Rectal smooth muscle tissue (tissue), 1 donor: ENCODE data around the gene MC1R.
"Not testable (repeated sequence)": the region's sequence is repeated elsewhere in the genome, so short reads cannot be mapped to it uniquely, and the experiment has no call there.

Source experiments
- H3K27ac ChIP-seq: one replicate; pipeline ENCODE4 v1.7.0; 2013; ENCODE audit warnings: low read depth, low read length, inconsistent platforms
- H3K27me3 ChIP-seq: one replicate; pipeline ENCODE4 v1.7.0; 2013; ENCODE audit warnings: low read length; ENCODE audit not compliant: control insufficient read depth, insufficient read depth
- H3K36me3 ChIP-seq: one replicate; pipeline ENCODE4 v1.7.0; 2013; ENCODE audit warnings: low read length; ENCODE audit not compliant: control insufficient read depth, insufficient read depth
- H3K4me1 ChIP-seq: one replicate; pipeline ENCODE4 v1.7.0; 2013; ENCODE audit warnings: low read length; ENCODE audit not compliant: control insufficient read depth, insufficient read depth
- H3K4me3 ChIP-seq: one replicate; pipeline ENCODE4 v1.7.0; 2013; ENCODE audit warnings: low read length
- H3K9ac ChIP-seq: one replicate; pipeline ENCODE4 v1.7.0; 2013; ENCODE audit warnings: low read length

MC1R gene

GRCh38 chr16:89912143-89912542, 6.5 kb upstream of the MC1R start:
- peaks cover 9% of the 10 kb centered on the region for H3K36me3 ChIP-seq
- H3K27me3 ChIP-seq, result no peaks in the 10 kb centered on the region
- no peak overlapping the region for H3K4me3 ChIP-seq
- H3K27ac ChIP-seq, result no peak overlapping the region
- H3K9ac ChIP-seq, result no peak overlapping the region
- H3K4me1 ChIP-seq, result no peaks in the 10 kb centered on the region

DNA sequence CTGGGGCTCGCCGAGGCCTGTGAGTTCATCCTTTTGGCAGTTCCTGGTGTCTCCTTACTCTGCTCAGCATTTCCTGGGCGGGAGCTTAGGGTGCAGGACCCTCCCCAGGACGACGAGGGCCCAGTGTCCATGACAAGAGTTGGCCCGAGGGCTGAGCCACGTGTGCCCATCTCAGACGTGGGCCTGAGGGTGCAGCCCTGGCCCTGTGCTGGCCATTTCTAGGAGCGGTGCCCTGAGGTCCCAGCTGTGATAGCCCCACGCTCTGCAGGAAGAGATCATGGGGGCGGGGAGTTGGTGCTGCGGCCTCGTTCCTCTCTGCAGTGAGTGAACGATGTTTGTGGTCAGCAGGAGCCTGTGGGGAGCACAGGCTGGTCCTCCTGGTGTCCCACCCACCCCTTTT, 6.0 kb upstream of the MC1R start:
- H3K27me3 ChIP-seq, result no peaks in the 10 kb centered on the region
- peaks cover 1% of the 10 kb centered on the region for H3K4me1 ChIP-seq
- H3K27ac ChIP-seq, result no peak overlapping the region
- H3K9ac ChIP-seq, result no peak overlapping the region
- H3K36me3 ChIP-seq, result peaks cover 9% of the 10 kb centered on the region
- no peak overlapping the region for H3K4me3 ChIP-seq

DNA sequence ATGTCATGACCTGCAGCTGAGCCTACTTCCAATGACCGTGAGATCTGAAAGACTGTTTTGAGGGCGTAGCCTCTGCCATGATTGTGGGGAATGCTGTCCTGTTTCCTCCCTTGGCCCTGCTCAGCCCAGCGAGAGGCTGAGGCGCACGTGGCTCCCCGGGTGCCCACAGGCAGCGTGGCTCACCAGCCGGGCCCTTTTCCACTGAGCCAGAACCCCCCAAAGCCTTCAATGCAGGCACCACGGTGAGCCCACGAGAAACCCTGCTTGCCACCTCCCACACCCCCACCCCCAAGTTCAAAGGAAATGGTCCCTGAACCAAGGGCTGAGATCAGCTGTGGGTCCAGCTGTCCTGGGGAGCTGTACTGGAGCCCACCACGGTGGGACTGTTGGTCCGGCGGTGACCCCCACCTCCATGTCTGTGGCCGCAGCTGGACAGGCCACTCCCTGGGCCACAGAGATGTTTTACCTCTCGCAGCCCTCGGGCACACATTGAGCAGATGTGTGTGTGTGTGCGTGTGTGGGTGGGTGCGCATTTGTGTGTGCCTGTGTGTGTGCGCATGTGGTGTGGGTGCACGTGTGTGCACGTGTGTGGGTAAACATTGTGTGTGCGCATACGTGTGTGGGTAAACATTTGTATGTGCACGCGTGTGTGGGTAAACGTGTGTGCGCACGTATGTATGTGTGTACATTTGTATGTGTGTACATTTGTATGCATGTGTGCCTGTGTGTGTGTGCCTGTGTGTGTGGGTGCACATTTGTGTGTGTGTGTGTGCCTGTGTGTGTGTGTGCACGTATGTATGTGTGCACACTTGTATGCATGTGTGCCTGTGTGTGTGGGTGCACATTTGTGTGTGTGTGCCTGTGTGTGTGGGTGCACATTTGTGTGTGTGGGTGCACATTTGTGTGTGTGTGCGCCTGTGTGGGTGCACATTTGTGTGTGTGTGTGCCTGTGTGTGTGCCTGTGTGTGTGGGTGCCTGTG, 5.0 kb upstream of the MC1R start:
- peaks cover 10% of the 10 kb centered on the region for H3K4me1 ChIP-seq
- no peak overlapping the region for H3K9ac ChIP-seq
- no peak overlapping the region for H3K27ac ChIP-seq
- no peak overlapping the region for H3K4me3 ChIP-seq
- no peaks in the 10 kb centered on the region for H3K27me3 ChIP-seq
- peaks cover 8% of the 10 kb centered on the region for H3K36me3 ChIP-seq

DNA sequence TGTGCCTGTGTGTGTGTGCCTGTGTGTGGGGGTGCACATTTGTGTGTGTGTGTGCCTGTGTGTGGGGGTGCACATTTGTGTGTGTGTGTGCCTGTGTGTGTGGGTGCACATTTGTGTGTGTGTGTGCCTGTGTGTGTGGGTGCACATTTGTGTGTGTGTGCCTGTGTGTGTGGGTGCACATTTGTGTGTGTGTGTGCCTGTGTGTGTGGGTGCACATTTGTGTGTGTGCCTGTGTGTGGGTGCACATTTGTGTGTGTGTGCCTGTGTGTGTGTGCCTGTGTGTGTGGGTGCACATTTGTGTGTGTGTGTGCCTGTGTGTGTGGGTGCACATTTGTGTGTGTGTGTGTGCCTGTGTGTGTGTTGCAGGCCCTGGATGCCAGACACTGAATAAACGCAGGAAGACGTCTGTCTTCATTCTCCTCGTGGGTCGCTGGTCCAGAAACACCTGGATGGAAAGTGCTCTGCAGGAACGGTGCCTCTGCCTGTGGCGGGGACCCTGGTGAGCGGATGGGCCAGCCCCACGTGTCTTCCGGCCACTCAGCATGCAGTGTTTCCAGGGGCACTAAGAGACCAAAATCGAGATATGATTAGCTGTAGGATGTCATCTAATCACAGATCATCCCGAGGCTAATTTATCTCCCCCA, 3.9 kb upstream of the MC1R start:
- H3K4me1 ChIP-seq, result peaks cover 10% of the 10 kb centered on the region
- H3K4me3 ChIP-seq, H3K27me3 ChIP-seq, H3K9ac ChIP-seq, H3K27ac ChIP-seq, H3K36me3 ChIP-seq: not testable (repeated sequence)

DNA sequence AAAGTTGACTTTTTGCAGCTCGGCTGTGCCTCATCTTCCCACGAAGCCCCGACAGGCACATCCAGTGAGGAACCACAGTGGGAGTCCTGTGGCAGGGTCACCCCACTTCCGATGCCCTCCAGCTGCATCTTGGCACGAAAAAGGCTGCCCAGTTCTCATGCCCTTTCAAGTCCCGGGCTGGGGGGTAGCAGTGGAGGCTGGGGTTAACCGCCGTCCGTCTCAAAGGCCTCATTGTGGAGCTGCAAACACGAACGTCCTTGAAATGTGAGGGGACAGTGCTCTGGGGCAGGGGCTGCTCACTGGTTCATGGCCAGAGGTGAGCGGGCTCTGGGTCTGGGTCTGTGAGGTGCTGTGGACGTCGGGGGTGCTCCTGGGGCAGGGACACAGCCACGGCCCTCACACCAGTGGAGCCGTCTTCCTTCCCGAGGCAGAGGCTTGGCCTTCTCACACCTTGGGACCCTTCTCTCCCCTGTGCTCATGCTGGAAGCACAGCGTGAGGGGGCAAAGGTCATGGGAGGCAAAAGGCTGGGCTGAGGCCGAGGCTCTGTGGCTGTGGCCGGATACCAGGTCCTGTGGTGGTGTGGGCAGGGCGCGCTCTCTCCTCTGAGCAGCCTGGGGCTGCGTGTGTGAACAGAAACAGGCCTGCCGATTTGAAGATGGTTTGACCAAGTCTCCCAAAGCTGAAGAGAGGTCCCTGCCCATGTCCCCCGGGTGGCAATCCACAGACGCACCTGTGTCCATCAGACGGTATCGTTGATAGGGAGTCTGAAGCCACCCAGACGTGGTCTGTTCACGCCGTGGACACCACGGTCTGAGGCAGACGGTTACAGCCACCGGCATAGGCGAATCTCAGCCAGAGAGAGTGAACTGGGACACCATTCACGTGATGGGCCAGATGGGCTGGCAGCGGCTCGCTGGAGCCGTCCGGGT, 3.1 kb upstream of the MC1R start:
- H3K4me3 ChIP-seq, result no peak overlapping the region
- no peak overlapping the region for H3K27ac ChIP-seq
- peaks cover 4% of the 10 kb centered on the region for H3K36me3 ChIP-seq
- H3K9ac ChIP-seq, result no peak overlapping the region
- peaks cover 10% of the 10 kb centered on the region for H3K4me1 ChIP-seq
- peaks cover 7% of the 10 kb centered on the region for H3K27me3 ChIP-seq

DNA sequence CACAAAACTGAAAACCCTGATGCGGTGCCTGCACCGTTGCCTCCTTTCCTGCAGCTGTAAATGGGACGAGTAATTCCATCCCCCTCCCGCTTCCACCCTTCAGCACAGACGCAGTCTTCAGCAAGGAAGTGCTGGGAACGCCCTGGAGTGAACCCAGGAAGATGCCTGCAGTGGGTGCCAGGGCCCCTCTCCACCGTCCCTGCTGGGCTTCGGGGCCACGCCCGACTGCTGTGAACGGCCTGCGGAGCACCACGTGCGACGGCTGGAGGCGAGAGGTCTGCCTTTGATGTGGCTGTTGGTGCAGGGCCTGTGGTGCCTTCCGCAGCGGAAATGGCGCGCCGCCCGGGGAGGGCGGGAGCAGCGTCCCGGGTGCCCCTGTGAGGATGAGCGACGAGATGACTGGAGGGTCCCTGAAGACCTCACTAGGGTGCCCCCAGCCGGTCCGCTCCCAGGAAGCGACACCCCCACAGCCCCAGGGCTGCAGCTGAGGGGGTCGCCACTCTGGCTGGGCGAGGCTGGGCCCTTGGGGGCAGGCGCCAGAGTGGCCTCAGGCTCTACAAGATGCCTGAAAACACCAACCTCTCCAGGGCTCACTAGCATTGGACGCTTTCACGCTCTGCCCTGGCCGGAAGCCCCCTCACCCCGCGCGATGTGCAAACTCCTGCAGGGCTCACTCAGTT, 749 bp upstream of the MC1R start:
- no peak overlapping the region for H3K9ac ChIP-seq
- H3K4me1 ChIP-seq, result peaks cover 23% of the 10 kb centered on the region
- H3K27ac ChIP-seq, result no peak overlapping the region
- peaks cover 9% of the 10 kb centered on the region for H3K27me3 ChIP-seq
- H3K4me3 ChIP-seq, result peak overlapping the region; percentile 67
- no peaks in the 10 kb centered on the region for H3K36me3 ChIP-seq

DNA sequence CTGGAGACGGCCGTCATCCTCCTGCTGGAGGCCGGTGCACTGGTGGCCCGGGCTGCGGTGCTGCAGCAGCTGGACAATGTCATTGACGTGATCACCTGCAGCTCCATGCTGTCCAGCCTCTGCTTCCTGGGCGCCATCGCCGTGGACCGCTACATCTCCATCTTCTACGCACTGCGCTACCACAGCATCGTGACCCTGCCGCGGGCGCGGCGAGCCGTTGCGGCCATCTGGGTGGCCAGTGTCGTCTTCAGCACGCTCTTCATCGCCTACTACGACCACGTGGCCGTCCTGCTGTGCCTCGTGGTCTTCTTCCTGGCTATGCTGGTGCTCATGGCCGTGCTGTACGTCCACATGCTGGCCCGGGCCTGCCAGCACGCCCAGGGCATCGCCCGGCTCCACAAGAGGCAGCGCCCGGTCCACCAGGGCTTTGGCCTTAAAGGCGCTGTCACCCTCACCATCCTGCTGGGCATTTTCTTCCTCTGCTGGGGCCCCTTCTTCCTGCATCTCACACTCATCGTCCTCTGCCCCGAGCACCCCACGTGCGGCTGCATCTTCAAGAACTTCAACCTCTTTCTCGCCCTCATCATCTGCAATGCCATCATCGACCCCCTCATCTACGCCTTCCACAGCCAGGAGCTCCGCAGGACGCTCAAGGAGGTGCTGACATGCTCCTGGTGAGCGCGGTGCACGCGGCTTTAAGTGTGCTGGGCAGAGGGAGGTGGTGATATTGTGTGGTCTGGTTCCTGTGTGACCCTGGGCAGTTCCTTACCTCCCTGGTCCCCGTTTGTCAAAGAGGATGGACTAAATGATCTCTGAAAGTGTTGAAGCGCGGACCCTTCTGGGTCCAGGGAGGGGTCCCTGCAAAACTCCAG, 1.1 kb downstream of the MC1R start:
- Histone ChIP-seq H3K27ac (no peak overlapping the region), H3K27me3 (peaks cover 17% of the 10 kb centered on the region), H3K36me3 (no peaks in the 10 kb centered on the region), H3K9ac (no peak overlapping the region), H3K4me1 (peaks cover 23% of the 10 kb centered on the region), H3K4me3 (no peak overlapping the region)

- peaks cover 19% of the 10 kb centered on the region for H3K27me3 ChIP-seq
- H3K27ac ChIP-seq, result peak overlapping the region; percentile 78
- H3K4me1 ChIP-seq, result peaks cover 23% of the 10 kb centered on the region
- H3K9ac ChIP-seq, result no peak overlapping the region
- H3K36me3 ChIP-seq, result no peaks in the 10 kb centered on the region
- no peak overlapping the region for H3K4me3 ChIP-seq
Observed at GRCh38 chr16:89920723-89921122, 2.1 kb downstream of the MC1R start.

DNA sequence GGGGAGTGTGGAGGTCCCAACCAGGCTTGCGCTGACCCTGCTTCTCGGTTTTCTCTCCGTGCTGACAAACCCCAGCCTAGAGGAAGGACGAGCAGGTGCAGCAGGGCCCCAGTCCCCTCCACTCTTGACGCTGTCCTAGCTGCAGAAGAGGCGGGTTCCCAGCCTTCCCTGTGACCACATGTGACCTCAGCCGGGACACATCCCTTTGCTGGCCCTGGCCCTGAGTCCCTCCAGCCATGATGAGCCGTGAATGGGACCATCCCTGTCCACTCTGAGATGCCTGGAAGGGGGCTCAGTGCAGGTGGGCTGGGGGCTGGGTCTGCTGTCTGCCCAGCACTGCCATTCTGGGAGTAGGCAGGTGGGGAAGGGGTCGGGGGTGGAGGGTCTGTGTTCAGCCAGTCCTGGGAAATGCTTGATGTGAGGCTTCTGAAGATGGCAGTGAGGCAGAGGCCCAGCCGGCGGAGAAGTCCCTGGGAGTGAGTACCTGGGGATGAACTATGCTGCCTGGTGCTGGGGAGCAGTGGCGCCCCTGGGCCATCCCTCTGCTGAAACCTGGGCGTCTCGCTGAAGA, 2.6 kb downstream of the MC1R start:
- no peak overlapping the region for H3K4me3 ChIP-seq
- H3K4me1 ChIP-seq, result peaks cover 23% of the 10 kb centered on the region
- H3K36me3 ChIP-seq, result no peaks in the 10 kb centered on the region
- no peak overlapping the region for H3K9ac ChIP-seq
- peak overlapping the region; percentile 78 for H3K27ac ChIP-seq
- peaks cover 19% of the 10 kb centered on the region for H3K27me3 ChIP-seq

- peaks cover 23% of the 10 kb centered on the region for H3K4me1 ChIP-seq
- H3K27ac ChIP-seq, result peak overlapping the region; percentile 78
- no peaks in the 10 kb centered on the region for H3K36me3 ChIP-seq
- H3K9ac ChIP-seq, result no peak overlapping the region
- H3K4me3 ChIP-seq, result peak overlapping the region; percentile 70
- H3K27me3 ChIP-seq, result peaks cover 19% of the 10 kb centered on the region
Observed at GRCh38 chr16:89921702-89922476, 3.2 kb downstream of the MC1R start.
